Fibroblast of skin of right quadriceps (primary cell): ENCODE results near the gene TNS3.
A peak's percentile ranks its signal among the peaks of the same experiment; 100 is the strongest.

ENCODE experiments used
- DNase-seq: peaks from one replicate; pipeline ENCODE4 v3.0.0-alpha.2; 2013

Gene TNS3

DNA sequence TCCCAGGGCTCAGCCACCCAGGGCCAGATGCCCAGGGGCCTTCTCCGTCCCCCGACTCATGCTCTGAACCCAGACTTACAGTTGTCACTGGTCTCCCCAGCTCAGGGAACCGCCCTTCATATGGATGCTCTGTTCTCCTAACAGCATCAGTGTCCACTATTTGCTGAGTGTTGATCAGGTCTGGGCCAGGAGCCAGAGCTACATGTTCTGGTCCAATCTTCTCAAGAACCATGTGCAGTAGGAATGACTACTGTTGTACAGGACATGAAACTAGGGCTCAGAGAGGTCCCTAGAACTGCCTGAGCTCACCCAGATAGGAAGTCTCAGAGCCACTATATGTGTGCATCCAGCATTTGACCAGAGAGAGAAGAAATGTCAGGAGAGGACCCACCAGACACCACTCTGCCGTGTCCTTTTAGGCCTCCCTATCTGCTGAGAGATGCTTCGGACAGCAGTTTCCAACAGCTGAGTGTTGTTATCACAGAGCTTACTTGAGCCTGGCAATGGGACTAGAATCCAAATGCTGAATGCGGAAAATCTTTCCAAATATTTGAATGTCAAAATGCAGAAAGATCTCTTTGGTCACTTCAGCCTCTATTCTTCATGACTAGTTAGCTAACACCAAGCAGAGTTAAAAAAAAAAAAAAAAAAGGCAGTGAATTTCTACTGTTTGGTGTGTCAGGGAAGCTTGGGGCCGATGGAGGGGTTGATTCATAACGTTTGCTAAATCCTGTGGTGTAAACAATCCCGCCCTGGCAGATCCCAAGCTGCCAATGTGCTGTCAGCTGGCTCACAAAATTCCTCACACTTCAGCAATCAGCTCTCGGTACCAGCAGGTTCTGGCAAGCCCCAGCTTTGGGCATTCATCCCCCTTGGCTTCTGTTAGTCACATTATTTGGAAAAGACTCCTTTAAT, 246.1 kb downstream of the TNS3 start:
- DNase-seq = peak; percentile 68

DNA sequence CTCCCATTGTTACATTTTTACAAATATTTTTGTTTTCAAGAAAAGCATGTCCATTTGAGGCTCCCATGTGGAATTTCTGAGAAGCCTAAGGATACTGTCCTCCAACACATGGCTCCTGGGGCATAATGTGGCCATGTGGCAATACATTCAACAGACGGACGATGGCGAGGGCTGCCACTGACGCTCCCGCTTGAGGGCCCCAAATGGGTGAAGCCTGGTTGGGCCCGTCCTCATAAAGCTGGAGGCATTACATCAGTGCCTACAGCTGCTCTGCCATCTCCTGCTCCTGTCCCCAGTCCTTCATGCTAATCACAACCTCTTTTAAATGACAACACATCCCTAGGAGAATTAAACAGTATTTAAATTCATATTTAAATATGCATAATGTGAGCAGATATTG, 246.8 kb downstream of the TNS3 start:
- no peak for DNase-seq

DNA sequence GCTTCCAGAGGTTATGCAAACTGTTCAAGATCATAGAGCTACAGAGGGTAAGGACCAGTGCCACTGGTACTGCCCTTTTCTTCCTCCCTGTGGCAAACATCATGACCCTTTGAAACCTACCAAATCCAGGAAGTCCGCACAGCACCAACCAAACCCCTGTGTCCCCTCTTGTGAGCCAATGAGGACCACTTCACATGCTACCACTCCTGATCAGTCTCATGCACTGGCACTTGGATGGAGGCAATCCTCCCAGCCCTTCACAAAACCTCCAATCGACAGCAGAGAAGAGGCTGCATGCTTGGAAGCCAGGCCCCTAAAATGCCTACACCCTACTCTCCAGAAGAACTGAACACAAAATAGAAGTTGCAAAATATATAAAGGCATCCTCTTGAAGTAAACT, 248.0 kb downstream of the TNS3 start:
- DNase-seq = no peak

DNA sequence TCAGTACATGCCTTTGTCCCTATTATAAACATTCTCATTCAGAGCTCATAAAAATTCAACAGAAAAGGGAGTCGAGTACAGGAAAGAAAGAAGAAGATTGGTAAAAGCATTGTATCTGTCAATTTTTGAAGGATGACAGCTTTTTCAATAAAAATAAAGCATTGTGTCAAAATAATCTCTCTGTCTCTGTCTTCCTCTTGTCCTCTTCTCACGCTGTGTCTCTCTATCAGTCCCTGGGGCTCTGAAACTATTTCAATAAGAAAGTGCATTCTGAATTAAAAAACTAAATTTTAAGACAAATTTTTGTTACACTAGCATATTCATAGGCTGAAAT, 248.4 kb downstream of the TNS3 start:
- no peak for DNase-seq

DNA sequence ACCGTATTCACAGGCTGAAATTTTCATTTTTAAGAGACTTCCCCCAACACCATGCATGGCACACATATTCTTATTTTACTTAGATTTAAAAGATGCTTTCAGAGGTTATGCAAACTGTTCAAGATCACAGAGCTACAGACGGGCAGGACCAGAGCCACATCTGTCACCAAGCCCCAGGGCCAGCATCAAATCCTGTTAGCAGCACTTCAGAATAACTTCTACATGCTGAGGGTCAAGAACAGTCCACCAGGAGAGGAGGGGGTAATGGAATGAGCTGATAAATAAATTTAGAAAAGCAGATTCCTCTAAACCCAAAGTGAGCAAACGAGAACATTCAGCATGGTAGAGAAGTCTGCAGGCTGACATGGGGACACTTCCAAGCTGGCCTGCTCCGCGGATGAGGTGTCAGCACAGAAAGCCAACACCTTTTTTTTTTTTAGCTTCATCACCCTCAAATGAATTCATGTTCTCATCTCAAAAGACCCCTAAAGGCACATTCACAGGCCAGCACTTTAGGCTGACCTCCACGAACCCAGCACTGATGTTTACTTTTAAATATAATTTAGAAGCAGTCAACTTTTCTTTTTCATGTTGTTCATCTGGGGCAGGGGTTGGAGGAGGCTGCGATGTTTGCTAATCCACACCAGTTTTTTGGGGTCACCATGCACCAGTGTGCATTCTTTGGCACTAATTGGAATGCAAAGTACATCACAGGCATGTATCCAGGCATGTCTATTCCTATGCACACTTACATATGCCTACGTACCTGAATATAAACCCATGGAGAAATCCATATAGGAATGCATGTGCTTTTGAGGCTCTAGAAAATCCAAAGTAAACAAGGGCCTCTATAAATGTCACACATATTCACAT, 249.0 kb downstream of the TNS3 start:
- DNase-seq = no peak

DNA sequence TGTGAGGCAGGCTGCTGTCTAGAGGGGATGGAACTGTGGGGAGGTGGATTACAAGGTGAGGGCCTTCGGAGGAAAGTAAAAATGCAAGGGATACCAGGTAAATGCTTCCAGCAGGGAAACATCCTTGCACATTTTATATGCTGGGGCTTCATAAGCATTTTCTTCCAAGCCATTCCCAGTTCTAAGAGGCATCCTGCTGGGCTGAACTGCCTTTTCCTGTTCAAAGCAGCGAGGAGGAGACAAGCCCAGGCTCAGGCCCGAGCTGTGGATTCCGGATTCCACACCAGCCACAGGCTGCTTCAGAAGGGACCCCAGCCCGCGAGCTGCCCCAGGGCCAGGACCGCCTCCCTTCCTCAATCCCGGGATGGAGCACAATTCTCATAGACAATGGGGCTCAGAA, 249.7 kb downstream of the TNS3 start:
- DNase-seq = no peak

DNA sequence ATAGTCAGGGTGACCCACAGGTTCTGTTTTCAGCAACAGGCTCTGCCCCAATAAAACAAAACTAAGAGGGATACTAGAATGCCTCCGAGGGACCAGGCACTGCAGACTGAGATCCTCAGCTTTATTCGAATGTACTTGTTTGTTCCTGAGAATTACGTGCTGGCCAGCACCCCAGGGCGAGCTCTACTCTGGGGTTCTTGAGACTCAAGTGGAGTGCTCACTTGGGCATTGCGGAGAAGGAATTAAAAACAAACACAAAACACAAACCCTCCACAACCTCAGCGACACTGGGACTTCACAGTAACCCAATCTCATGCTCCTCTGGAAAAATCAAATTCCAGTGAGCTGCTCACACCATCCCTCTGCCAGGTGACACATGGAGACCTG, 250.7 kb downstream of the TNS3 start:
- DNase-seq = no peak

DNA sequence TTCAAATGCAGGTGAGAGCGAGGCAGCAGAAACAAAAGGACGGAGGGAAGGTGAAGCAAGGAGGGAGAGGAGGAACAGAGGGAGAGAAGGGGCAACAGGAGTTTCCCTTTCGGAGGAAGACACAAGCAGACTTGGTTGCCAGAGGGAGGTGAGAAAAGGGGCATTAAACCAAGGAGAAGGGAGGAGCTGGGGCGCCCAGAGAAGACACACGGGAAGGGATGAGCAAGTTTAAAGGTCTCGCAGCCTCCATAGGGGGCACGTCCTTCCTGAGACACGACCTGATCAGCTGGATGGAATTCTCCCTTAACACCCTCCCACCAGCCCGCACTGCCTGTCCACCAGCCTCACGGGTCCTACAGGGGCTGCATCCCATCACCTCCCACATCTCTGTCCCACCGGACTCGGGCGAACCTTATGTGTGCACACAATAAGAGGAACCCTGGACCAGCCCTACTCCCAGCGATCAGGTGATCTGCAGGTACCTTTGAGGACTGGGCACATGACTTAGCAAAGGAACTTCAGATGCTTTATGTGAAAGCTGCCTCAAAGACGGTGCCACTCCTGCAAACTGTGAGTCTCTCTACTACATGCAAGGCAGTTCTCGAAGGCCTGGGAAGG, 251.2 kb downstream of the TNS3 start:
- no peak for DNase-seq

DNA sequence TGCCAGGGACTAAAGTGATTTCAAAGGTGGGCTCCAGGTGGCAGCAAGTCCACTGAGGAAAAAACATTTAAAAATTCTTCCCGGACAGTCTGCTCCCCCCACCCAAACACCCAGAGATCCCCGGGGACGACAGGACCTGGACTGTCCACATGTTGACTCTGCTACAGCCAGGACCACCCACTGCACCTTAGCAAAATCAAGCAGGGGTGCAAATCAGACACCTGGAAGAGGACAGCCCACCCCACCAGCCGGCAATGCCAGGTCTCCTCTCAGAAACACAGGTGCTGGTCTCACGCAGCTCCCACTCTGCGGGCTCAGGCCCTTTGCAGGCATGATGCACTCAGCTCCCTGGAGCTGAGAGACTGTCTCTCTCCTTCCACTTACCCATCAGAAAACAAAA, 251.9 kb downstream of the TNS3 start:
- DNase-seq = no peak

DNA sequence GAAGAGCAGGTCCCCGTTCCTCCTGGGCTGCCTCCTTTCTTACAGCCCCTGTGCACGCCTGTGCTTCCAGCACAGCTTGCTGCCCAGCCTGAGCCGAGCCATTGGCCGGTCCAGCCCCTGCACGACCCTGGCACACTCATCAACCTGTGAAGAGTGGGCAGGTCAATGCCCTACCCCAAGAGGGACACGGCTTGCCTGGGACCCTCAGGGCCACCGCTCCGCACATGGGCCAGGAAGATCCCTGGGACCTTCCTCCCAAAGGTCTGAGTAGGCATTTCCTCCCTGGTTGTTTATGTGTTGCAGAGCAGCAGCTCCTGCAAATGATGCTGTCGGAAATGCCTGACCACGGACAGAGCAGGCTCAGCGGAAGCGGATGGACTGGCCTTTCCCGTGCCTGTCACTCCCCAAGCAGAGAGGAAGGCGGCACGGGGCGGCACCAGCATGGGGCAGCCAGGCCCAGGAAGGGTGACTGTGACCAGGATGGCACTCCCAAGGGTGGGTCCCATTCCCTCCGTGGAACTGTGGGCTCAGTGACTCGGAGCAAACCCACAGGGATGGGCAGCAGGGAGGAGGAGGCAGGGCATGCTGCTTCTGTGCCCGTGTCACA, 252.5 kb downstream of the TNS3 start:
- no peak for DNase-seq

DNA sequence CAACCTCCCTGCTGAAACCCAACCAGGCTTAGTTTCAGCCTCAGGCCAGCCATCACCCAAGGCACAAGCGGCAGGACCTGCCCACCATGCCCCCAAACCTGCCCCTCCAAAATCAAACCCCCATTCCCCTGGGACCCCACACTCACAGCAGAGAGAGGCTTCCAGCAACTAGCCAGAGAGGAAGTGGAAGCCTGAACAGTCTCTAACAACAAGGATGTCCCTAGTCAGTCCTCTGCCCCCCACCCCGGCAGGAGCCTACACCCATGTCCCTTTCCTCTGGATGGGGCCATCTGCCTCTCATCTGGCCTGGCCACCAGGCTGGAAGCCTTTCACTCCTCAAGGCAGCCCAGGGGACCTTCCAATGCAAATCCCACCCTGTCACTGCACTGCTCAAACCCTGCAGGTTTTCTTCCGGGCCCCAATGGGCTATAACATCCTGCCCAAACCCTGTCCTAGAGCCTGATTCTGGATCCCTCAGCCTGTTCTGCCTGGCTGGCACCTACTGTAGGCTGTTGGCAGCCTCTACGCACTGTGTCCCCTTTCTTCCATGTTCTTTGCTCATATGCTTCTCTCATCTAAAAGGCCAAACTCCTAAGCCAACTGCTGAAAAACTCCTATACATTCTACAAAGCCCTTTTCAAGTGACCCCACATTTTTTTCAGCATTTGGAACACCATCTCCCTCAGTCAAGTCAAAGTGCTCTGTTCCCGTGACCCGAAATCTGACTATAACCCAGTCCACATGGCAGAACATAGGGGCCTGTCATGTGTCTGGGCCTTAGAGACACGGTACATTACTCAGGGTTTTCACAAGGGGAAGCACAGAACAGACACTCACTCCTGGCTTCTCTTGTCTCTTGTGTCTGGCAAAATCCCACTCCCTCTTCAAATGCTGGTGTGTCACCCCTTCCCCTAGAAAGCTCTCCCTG, 253.3 kb downstream of the TNS3 start:
- DNase-seq = no peak

DNA sequence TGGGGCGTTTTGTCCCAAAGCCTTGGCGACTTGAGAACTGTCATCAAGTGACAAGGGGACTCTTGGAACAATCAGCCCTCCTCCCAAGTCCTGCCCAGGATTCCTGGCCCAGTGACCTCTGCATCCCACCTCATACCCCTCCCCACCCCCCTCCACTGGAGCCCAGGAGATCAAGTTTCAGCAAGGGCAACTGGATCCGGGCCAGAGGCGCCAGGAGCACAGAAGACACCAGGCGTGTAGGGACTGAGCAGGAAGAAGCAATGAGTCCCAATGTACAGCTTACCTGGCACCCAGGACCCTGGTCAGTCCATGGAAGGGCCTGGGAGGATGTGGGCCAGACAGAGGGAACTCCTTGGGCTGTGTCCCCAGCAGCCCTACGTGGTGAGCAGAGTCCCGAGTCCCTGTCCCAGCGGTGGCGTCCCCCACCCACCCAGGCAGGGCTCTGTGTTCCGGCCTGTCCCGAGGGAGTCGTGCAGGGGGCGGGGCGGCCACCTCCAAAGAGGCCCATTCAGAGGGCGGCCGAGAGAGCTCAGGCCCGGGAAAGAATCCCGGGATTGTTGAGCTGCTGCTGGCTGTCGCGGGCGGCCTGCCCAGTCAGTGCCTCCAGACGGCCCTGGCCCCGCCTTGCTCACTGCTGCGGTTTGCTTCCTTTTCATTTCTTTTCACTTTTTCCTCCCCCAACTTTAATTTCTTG, 254.1 kb downstream of the TNS3 start:
- DNase-seq = peak; percentile 90

DNA sequence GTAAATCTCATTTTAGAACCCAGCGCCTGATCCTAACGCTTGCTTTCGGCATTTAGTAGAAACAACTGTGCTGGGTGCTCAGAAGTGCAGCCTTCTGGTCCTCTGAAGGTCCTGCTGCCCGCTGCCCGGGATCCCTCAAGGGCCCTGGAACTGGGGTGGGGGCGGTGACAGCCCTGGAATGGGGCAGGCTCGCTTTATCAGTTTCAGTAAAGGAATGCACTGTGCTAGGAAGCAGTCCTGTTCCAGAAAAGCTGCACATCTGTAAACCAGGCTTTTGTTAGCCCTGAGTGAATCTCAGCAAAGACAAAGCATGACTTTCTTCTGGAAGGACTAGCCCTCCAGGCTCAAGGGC, 254.6 kb downstream of the TNS3 start:
- DNase-seq = peak; percentile 37

DNA sequence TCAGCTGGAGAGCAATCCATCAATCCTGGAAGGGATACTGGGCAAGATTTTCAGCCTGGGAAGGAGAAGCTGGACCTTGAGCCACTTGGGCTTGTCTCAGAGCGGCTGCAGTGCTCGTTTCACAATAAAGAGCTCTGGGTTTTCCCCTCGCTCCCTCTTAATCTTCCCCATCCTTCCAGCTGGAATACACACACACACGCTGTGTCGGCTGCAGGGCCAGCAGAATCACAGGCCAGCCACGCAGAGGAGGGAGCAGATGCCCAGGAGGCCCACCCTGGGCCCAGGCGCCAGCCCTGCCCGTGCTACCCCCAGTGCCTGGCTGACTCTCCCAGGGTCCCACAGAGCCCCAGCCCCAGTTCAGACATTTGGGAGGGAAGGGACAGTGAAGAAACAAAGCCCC, 255.1 kb downstream of the TNS3 start:
- DNase-seq = peak; percentile 72

DNA sequence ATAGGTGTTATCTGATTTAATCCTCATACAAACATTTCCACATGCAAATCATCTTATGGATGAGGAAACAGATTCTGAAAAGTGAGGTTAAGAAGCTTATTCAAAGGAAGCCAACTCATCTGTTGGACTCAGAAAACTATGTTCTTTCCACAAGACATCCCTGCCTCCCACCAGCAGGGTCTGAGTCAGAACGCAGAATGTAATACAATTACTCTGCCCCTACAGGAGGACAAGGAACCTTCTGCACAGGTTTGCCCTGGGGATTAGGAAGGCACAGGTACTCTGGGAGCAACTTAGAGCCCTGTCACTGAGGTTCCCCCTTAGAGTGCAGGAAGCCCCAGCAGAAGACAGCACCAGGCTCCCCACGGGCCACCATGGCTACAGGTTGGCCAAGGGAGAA, 255.7 kb downstream of the TNS3 start:
- DNase-seq = peak; percentile 81

DNA sequence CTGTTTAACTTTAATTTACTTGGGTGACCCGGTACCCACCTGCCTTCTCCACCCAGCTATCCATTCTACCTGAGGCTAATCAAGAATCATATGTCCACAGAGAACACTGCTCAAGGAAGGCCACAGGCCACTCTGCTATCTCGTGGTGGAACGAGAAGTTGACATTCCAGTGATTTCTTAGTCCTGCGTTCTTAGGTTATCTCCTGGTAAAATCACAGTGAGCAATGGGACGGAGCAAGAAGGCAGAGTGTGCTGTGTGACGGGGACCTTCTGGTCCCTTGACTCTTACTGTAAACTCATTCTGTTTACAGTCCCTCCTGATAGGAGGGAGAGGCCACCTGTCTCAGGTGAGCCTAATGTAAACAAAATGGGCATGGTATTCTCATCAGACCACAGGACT, 256.6 kb downstream of the TNS3 start:
- DNase-seq = no peak

DNA sequence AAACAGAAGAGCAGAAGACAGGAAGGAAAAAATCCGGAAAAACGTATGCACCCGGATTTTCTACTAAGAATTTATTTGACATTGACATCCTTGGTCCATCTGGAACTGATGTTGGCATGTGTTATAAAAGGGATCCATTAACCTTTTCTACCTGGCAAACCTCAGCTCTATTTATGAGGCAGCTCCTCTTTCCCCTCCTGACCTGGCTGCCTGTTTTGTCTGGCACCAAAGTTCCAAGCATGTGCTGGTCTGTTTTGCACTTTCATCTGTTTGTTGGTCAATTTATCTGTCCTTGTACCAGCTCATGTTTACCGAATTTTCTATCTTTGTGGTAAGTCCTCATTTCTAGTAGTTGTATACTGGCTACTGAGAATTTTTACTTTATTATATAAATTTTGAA, 258.0 kb downstream of the TNS3 start:
- no peak for DNase-seq

DNA sequence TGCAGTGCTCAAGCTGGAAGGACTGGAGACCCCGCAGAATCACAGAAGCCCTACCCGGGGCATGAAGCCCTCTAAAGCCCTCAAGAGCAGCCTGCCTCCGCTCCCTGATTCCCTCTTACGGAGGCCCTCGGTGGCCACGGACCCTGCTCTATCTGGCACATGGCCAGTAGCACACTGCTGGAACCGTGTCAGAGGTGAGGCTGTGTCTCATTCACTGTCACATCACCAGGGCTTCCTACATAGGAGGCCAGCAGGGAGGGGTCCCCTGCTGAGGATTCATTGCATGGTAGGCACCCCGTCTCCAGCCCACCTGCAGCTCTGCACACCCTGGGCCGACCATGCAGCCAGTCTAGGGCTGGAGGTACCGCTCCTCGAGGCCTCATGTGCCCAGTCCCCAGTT, 259.2 kb downstream of the TNS3 start:
- no peak for DNase-seq

DNA sequence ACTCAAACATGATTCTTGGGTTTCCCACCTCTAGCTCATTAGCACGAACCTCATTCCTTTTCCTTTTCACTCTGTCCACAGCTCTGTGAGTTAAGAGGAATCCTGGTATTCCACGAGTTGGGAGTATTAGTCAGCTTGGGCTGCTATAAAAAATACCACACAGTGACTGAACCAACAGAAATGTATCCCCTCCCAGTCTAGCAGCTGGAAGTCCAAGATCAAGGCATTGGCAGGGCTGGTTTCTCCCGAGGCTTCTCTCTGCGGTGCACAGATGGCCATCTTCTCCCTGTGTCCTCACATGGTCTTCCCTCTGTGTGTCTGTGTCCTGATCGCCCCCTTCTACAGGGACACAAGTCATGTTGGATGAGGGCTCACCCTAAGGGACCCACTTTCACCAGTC, 261.6 kb downstream of the TNS3 start:
- peak; percentile 55 for DNase-seq

DNA sequence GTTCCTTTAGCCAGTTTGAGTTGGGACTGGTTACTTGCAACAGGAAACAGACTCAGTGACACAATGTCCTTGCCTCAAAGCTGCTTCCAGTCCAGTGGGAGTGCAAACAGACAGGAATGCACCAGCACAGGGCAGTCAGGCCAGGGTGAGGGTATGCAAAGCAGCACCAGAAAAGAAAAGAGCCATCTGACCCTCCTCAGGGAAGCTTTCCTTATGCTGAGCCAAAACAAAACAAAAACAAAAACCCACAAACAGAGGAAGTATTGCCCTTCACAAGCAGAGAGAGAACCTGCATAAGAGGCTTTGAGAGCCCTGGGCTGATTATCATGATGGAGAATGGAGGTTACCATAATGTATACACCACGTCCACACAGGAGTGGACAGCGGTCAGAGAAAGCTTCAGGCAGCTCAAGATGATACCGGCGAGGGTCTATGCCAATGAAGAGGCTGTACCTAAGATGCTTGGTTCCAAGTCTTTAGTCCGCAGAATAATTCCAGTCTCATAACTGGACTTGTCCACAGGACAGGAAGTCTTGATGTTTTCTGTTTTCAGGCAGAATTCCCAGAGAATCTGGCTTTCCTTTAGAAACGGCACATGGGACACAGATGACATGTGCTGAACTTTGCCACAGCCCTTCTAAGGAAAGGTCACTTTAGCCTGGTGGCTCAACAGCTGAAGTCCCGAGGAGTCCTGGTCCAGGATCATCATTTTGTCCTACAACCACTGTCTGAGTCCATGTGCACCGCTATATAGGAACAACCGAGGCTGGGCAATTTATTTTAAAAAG, 263.3 kb downstream of the TNS3 start:
- no peak for DNase-seq

DNA sequence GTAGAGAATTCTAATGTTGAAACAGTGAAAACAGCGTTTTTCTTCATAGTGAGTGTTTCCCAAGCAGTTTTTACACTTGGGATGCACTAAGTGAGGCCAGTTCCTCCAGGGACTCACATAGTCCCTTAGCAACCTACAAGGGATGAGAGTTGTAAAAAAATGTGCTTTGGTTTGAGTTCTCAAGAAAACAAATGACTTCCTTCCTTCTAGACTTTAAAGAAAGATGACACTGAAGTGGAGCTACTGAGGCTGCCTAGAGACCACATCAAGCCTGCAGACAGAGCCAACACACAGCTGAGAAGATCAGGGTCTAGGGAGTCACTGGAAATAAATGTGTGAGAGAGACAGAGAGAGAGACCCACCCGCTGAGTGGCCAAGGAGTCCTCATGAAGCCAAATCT, 264.4 kb downstream of the TNS3 start:
- DNase-seq = no peak
